GM18508 (cell line): ENCODE results near the gene INO80.

Source experiments
- ATAC-seq: cut with Tn5 transposase; IDR thresholded peaks from one replicate; pipeline ENCODE4 v1.9.1; 2021; ENCODE audit warnings: moderate number of reproducible peaks; ENCODE audit not compliant: insufficient read depth, unreplicated experiment

Gene INO80

GRCh38 chr15:40952901-40953712, 163.0 kb downstream of the INO80 start, which contains the start of gene CHAC1:
Gene CHAC1, plus strand, starts transcription at chr15:40953471. Its CDS starts 113 bp downstream, at chr15:40953584.
- ATAC-seq = peak; percentile 54

- ATAC-seq = no peak
Observed at GRCh38 chr15:40952301-40952900, 163.7 kb downstream of the INO80 start.

GRCh38 chr15:40951764-40952163, 164.3 kb downstream of the INO80 start:
- no peak for ATAC-seq

DNA sequence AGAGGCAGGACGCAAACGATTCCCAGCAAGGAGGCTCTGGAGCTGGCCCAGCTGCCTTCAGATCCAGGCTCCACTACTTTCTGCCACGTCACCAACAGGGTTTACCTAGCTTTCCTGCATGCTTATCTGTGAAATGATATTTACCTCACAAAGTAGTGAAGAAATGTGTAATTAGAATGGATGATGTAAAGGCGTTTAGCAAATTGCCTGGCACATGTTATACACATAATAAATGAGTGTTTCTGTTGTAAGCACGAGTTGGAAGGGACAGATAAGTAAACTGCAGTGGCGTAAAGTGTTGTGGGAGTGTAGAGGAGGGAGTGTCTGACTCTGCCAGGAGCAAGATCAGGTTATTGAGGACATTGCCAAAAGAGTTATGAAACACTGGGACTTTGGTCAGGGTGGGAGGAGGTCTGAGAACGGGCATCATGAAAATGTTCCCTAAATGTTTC, 166.3 kb downstream of the INO80 start:
- no peak for ATAC-seq

DNA sequence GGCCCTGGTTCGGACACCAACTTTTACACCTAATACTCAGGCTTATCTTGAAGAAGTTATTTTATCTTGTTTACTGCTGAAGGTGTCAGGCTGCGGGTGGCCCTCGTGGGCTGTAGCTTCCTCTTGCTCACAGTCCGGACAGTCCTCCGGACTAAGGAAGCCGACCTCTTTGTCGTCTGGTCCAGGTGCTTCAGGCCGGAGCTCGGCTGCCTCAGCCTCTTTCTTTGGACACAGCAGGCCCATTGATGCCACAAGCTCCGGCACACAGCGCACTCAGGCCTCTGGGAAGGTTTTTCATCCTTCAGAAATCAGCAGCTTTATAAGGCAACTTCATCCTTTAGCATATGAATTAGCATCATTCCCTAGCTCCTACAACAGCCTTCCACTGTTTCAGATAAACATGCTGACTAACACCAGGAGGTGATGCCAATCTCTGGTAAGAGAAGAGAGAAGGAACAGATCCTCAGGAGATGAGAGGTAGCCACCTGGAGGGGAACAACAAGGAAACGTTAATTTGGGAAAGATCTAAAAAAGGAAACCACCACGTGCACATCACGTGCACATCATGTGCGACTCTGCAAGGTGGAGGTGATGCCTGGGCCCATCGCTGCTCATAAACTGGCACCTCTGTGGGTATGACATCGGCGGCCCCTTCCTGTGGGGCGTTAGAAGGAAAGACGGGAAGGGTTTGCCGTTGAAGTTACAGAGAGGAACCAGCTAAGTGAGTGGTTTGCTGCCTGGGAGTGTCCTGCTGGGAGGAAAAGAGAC, 167.2 kb downstream of the INO80 start:
- no peak for ATAC-seq

GRCh38 chr15:40944510-40945296, 171.4 kb downstream of the INO80 start:
- ATAC-seq = no peak

DNA sequence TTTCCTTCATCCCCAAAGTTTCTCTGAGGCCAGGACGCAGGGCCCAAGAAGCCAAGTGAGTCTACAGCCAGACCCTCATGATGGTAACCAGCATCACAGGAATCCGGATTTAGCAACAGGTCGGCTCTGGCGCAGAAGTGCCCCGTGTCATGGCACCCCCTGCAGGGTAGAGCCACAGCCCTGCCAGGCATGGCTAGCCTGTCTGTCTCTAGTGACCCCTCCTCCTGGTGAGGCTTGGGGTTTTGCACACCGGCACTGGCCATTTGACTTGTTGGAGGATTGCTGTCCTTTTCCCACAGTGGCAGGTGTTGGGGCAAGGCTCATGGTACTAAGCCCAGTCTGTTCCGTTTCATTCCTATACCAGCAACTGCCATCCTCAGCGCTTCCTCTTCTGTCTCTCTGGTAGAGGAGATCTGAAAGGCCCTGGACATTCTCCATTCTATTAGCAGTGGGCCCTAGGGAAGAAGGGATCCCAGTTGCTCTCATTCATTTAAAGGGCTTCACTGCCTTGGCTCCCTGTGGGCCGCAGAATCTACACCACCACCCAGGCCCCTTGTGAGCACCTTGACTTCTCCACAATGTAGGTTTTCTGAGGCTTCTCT, 172.2 kb downstream of the INO80 start:
- ATAC-seq = no peak

- no peak for ATAC-seq
Observed at GRCh38 chr15:40942878-40943277, 173.2 kb downstream of the INO80 start.

GRCh38 chr15:40942337-40942854, 173.7 kb downstream of the INO80 start:
- no peak for ATAC-seq

- no peak for ATAC-seq
Observed at GRCh38 chr15:40941528-40942336, 174.3 kb downstream of the INO80 start.

- no peak for ATAC-seq
Observed at GRCh38 chr15:40941068-40941527, 175.0 kb downstream of the INO80 start.

- no peak for ATAC-seq
Observed at GRCh38 chr15:40940296-40940801, 175.7 kb downstream of the INO80 start.

GRCh38 chr15:40938536-40938870, 177.6 kb downstream of the INO80 start:
- ATAC-seq = no peak

- no peak for ATAC-seq
Observed at GRCh38 chr15:40937762-40938535, 178.1 kb downstream of the INO80 start.

GRCh38 chr15:40936709-40937666, 179.1 kb downstream of the INO80 start:
- no peak for ATAC-seq

DNA sequence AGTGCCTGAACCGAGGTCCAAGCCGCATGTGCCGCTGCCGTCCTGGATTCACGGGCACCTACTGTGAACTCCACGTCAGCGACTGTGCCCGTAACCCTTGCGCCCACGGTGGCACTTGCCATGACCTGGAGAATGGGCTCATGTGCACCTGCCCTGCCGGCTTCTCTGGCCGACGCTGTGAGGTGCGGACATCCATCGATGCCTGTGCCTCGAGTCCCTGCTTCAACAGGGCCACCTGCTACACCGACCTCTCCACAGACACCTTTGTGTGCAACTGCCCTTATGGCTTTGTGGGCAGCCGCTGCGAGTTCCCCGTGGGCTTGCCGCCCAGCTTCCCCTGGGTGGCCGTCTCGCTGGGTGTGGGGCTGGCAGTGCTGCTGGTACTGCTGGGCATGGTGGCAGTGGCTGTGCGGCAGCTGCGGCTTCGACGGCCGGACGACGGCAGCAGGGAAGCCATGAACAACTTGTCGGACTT, 179.8 kb downstream of the INO80 start:
- no peak for ATAC-seq

- ATAC-seq = no peak
Observed at GRCh38 chr15:40934457-40934856, 181.6 kb downstream of the INO80 start.
